Astrocyte (in vitro differentiated cells and primary cell): ENCODE results near the gene EIF4B.

ENCODE experiments used
- CTCF ChIP-seq: IDR thresholded peaks from 2 replicates; pipeline ENCODE4 v1.5.1; 2011; ENCODE audit warnings: low read depth, mild to moderate bottlenecking, inconsistent platforms, low read length, moderate library complexity; ENCODE audit not compliant: insufficient read depth
- EZH2 ChIP-seq: IDR thresholded peaks from 2 replicates; pipeline ENCODE4 v1.6.1; 2012; ENCODE audit warnings: mild to moderate bottlenecking, low read length, inconsistent platforms; ENCODE audit not compliant: insufficient read depth

GRCh38 chr12:52975820-52976573 is 30.3 kb upstream of the EIF4B start:
- no peak for TF ChIP-seq CTCF
- TF ChIP-seq EZH2 = no peak
